SK-N-MC (cell line): ENCODE results near the gene GNG12.

ENCODE experiments used
- EZH2 ChIP-seq: fragments of 200-600 bp; sonication (generic); IDR thresholded peaks from one replicate; pipeline ENCODE4 v1.6.1; 2017; ENCODE audit warnings: antibody characterized with exemption
- FOXP2 ChIP-seq: optimal IDR thresholded peaks from 2 replicates; pipeline ENCODE3; 2011; ENCODE audit warnings: mild to moderate bottlenecking, moderate library complexity; ENCODE audit not compliant: insufficient read depth; ENCODE audit errors: extremely low read length, control extremely low read depth
- POLR2AphosphoS5 ChIP-seq: IDR thresholded peaks from 2 replicates; pipeline ENCODE4 v1.6.1; 2012; ENCODE audit warnings: mild to moderate bottlenecking, low read depth, low read length, borderline replicate concordance

GRCh38 chr1:67802565-67802964, 30.7 kb downstream of the GNG12 start:
- no peak for TF ChIP-seq EZH2
- no peak for TF ChIP-seq POLR2AphosphoS5
- TF ChIP-seq FOXP2, result no peak
